ENCODE results near the gene ARPC5.
A peak's percentile ranks its signal among the peaks of the same experiment; 100 is the strongest.
"Not testable (repeated sequence)": the region's sequence is repeated elsewhere in the genome, so short reads cannot be mapped to it uniquely, and the experiment has no call there.

Gene ARPC5

GRCh38 chr1:183645531-183645930 is 9.9 kb upstream of the ARPC5 start:
- DNase-seq, result no peak

- no peak for DNase-seq
These were observed 6.6 kb upstream of the ARPC5 start for GRCh38 chr1:183642166-183642565.

GRCh38 chr1:183640193-183640592 is 4.6 kb upstream of the ARPC5 start:
- no peak for DNase-seq

- DNase-seq, result no peak
These were observed 3.2 kb upstream of the ARPC5 start for GRCh38 chr1:183638649-183639387.

GRCh38 chr1:183636783-183637182 is 1.2 kb upstream of the ARPC5 start:
- no peak for DNase-seq

- no peak for DNase-seq
These were observed 725 bp upstream of the ARPC5 start for GRCh38 chr1:183636334-183636682.

- DNase-seq, result peak in 1 of 2 experiments; percentile 43
These were observed 431 bp downstream of the ARPC5 start for GRCh38 chr1:183635099-183635605.

- no peak for DNase-seq
These were observed 1.0 kb downstream of the ARPC5 start for GRCh38 chr1:183634429-183635065.

- peak in 1 of 2 experiments; percentile 32 for DNase-seq
These were observed 1.8 kb downstream of the ARPC5 start for GRCh38 chr1:183633676-183634343.

GRCh38 chr1:183632964-183633363 is 2.6 kb downstream of the ARPC5 start:
- no peak for DNase-seq

GRCh38 chr1:183632114-183632513 is 3.5 kb downstream of the ARPC5 start:
- no peak for DNase-seq

GRCh38 chr1:183630748-183631147 is 4.8 kb downstream of the ARPC5 start:
- DNase-seq, result no peak

GRCh38 chr1:183628537-183628936 is 7.0 kb downstream of the ARPC5 start:
- no peak for DNase-seq

- DNase-seq, result not testable (repeated sequence)
These were observed 9.3 kb downstream of the ARPC5 start for GRCh38 chr1:183626236-183626635.

- DNase-seq, result peak; percentile 44 to 61
These were observed 12.4 kb downstream of the ARPC5 start for GRCh38 chr1:183622884-183623785.

GRCh38 chr1:183622013-183622412 is 13.6 kb downstream of the ARPC5 start:
- DNase-seq, result no peak

- no peak for DNase-seq
These were observed 15.3 kb downstream of the ARPC5 start for GRCh38 chr1:183620311-183620710.

GRCh38 chr1:183619781-183620180 is 15.8 kb downstream of the ARPC5 start:
- DNase-seq, result no peak

GRCh38 chr1:183618202-183618601 is 17.4 kb downstream of the ARPC5 start:
- DNase-seq, result not testable (repeated sequence)

GRCh38 chr1:183612975-183613374 is 22.6 kb downstream of the ARPC5 start:
- DNase-seq, result not testable (repeated sequence)

GRCh38 chr1:183612407-183612806 is 23.2 kb downstream of the ARPC5 start:
- DNase-seq, result no peak

- no peak for DNase-seq
These were observed 24.6 kb downstream of the ARPC5 start for GRCh38 chr1:183611021-183611420.

Measured in SHP77 (cell line).